K562 (cell line): ENCODE measurements around the gene C16orf92. TPM values are rescaled to one million over a fixed set of nuclear protein-coding genes. Genes with fewer than 3 reads are reported as not detected.

Experiments used
- ATAC-seq: fragments of 200-7000 bp; cut with Tn5 transposase; 3 replicates; pipeline ENCODE4 v1.9.1; 2020; ENCODE audit warnings: moderate library complexity
- BruUV-seq: library from RNA; stranded (reverse); fragments of 400-500 nt; replicated peaks from 2 replicates; lab custom pipeline; 2021; lab: Mats Ljungman, UMichigan
- CTCF ChIA-PET: fragments of 300-600 bp; formaldehyde crosslinking; extraction: SDS; loops from one replicate; lab custom pipeline; 2021; ENCODE audit warnings: low intra/inter-chr PET ratio; lab: Yijun Ruan, JAX
- POLR2A ChIA-PET: fragments of 300-600, 350-650 bp; sonication (Branson Sonifier 250); formaldehyde crosslinking; extraction: SDS; loops from one replicate; lab custom pipeline; 2021; ENCODE audit warnings: antibody characterized with exemption, inconsistent platforms; lab: Yijun Ruan, JAX
- DNase-seq, 4 experiments: peaks; one replicate each; pipeline versions ENCODE4 v3.0.0 to v3.0.0-alpha.2; 2011 to 2018; ENCODE audit warnings: low spot score in 3 of 4, mixed read lengths in 3 of 4; ENCODE audit errors: extremely low read depth in 1 of 4
- FAIRE-seq: peaks from 2 replicates; lab custom pipeline; 2011; peaks lifted over from hg19 to GRCh38; lab: Jason Lieb, UNC
- H2AFZ ChIP-seq: 2 replicates; pipeline ENCODE4 v1.6.0; 2011; ENCODE audit warnings: low read depth, low read length, control low read depth, inconsistent platforms
- H3K27ac ChIP-seq: fragments of 200-600 bp; 3 replicates; pipeline ENCODE4 v1.8.0; 2011; ENCODE audit warnings: low read depth, mild to moderate bottlenecking, control low read depth, inconsistent platforms, low read length, moderate library complexity, mixed read lengths; ENCODE audit errors: extremely low read depth
- H3K27me3 ChIP-seq, 2 experiments: fragments of 300-600 bp in 1 of 2; 2 replicates in 1 of 2; 3 replicates in 1 of 2; pipeline versions ENCODE4 v1.6.0 to v1.8.0; 2011; ENCODE audit warnings: inconsistent platforms in 2 of 2, low read length in 2 of 2, mild to moderate bottlenecking in 1 of 2, mixed read lengths in 1 of 2, moderate library complexity in 1 of 2; ENCODE audit not compliant: control insufficient read depth in 2 of 2, insufficient read depth in 2 of 2
- H3K36me3 ChIP-seq: fragments of 300-600 bp; 3 replicates; pipeline ENCODE4 v1.8.0; 2011; ENCODE audit warnings: mild to moderate bottlenecking, low read length, inconsistent platforms; ENCODE audit not compliant: control insufficient read depth, insufficient read depth
- H3K4me1 ChIP-seq, 2 experiments: fragments of 200-600 bp in 1 of 2; replicated peaks in 1 of 2; 2 replicates in 1 of 2; 3 replicates in 1 of 2; pipeline versions ENCODE4 v1.5.1 to v1.8.0; 2011; ENCODE audit warnings: inconsistent platforms in 2 of 2, low read length in 2 of 2, mild to moderate bottlenecking in 1 of 2, mixed read lengths in 1 of 2, moderate library complexity in 1 of 2; ENCODE audit not compliant: control insufficient read depth in 2 of 2, insufficient read depth in 2 of 2
- H3K4me2 ChIP-seq: 2 replicates; pipeline ENCODE4 v1.6.1; 2011; ENCODE audit warnings: low read length, control low read depth, inconsistent platforms, mixed read lengths; ENCODE audit not compliant: insufficient read depth
- H3K4me3 ChIP-seq: fragments of 200-600 bp; sonication (generic), shearing (Covaris generic); 2 replicates; pipeline ENCODE4 v1.5.1; 2016; ENCODE audit warnings: control low read depth, inconsistent platforms
- H3K79me2 ChIP-seq: fragments of 200-600 bp; 3 replicates; pipeline ENCODE4 v1.8.0; 2011; ENCODE audit warnings: low read length, inconsistent platforms; ENCODE audit not compliant: control insufficient read depth, insufficient read depth
- H3K9ac ChIP-seq, 2 experiments: 2 replicates each; pipeline versions ENCODE4 v1.6.0 to v1.6.1; 2011; ENCODE audit warnings: low read depth in 2 of 2, low read length in 2 of 2, control low read depth in 1 of 2, inconsistent platforms in 1 of 2, mild to moderate bottlenecking in 1 of 2, mixed read lengths in 1 of 2; ENCODE audit not compliant: insufficient read depth in 1 of 2
- H3K9me1 ChIP-seq: one replicate; pipeline ENCODE4 v1.6.0; 2011; ENCODE audit warnings: inconsistent platforms, mild to moderate bottlenecking, low read length, moderate library complexity; ENCODE audit not compliant: control insufficient read depth, insufficient read depth
- H3K9me3 ChIP-seq: replicated peaks from 2 replicates; pipeline ENCODE4 v1.5.1; 2011; ENCODE audit warnings: low read depth, low read length, inconsistent platforms; ENCODE audit not compliant: control insufficient read depth, insufficient read depth
- H4K20me1 ChIP-seq: replicated peaks from 2 replicates; pipeline ENCODE4 v1.6.1; 2011; ENCODE audit warnings: low read length, inconsistent platforms, mixed read lengths; ENCODE audit not compliant: control insufficient read depth, insufficient read depth
- JUNB ChIP-seq: fragments of 450-650 bp; formaldehyde crosslinking; conservative IDR thresholded peaks from 2 replicates; pipeline ENCODE4 v1.4.0; 2020; ENCODE audit warnings: mild to moderate bottlenecking
- POLR2AphosphoS5 ChIP-seq: IDR thresholded peaks from 2 replicates; pipeline ENCODE4 v1.6.1; 2011; ENCODE audit warnings: mild to moderate bottlenecking, low read depth, low read length, moderate library complexity; ENCODE audit not compliant: control insufficient read depth, insufficient read depth
- POLR2G ChIP-seq: fragments of 200-400 bp; formaldehyde crosslinking; IDR thresholded peaks from 2 replicates; pipeline ENCODE4 v1.6.1; 2017; ENCODE audit warnings: low read depth, mild to moderate bottlenecking, antibody characterized with exemption, low read length, moderate library complexity
- WGBS: fragments of 100-300 bp; shearing (Covaris generic); methylation state at CpG from one replicate; pipeline ENCODE4 v1.1.6; 2016; ENCODE audit warnings: low coverage, mixed read lengths; ENCODE audit not compliant: insufficient coverage; ENCODE audit errors: missing lambda C conversion rate; 5-methylcytosine and 5-hydroxymethylcytosine counted together
- in situ Hi-C: fragments of 300-500 bp; cut with MboI; formaldehyde crosslinking; loops from 4 replicates; pipeline ENCODE4 v1.15.0; 2018; ENCODE audit warnings: inconsistent platforms, mixed read lengths
- intact Hi-C: fragments of 100-400 bp; cut with micrococcal nuclease; formaldehyde crosslinking; loops from 2 replicates; pipeline ENCODE4 v1.14.2; 2022
- polyA plus RNA-seq, 8 experiments: library from polyadenylated mRNA; depleted of rRNA in 4 of 8; stranded (reverse) in 5 of 8; unstranded in 3 of 8; fragments of >200 nt; fragmentation: Nextera tagmentation in 2 of 8; fragmentation: Illumina TruSeq in 1 of 8; extraction: Ambion mirVana in 2 of 8; extraction: Trizol in 1 of 8; gene quantifications; 2 replicates each; pipeline versions ENCODE4 v1.2.1 to v1.2.3, GENCODE V29; 2011 to 2014; ENCODE audit warnings: inconsistent platforms in 1 of 8, missing spikeins in 1 of 8
- total RNA-seq, 7 experiments: library from RNA; depleted of rRNA in 6 of 7; stranded (reverse); fragments of >200 nt in 6 of 7; fragmentation: Illumina TruSeq in 2 of 7; extraction: Trizol in 2 of 7; gene quantifications; 2 replicates each; pipeline versions ENCODE4 v1.2.1 to v1.2.3, GENCODE V29; 2011 to 2021; ENCODE audit warnings: low replicate concordance in 1 of 7

Gene C16orf92
- total and polyA plus RNA-seq, 9 of the 15 experiments (the other 6 are each of a cell fraction or from before 2014, with no cell fraction given): not detected

- TF ChIP-seq POLR2AphosphoS5 (no peak), JUNB (no peak), POLR2G (peak; percentile 32; the same call in 1 of the 2 replicates)
- TF ChIP-seq, all 486 proteins: peak for 1
- ATAC-seq: no peak
- CTCF ChIA-PET: no interaction called here
- H3K9ac ChIP-seq: no peak overlapping the region
- peaks cover 0 to 77% of the 10 kb centered on the region in 2 experiments; a peak in 2 of 5 replicates for H3K4me1 ChIP-seq
- no peak for FAIRE-seq
- POLR2A ChIA-PET: interaction anchor here (0.6 to 0.9 kb wide), 3 partner anchors 64 to 305 kb away, joined by 3 to 4 read pairs (median 3); no protein-coding TSS in a partner anchor
- DNase-seq: no peak
- H4K20me1 ChIP-seq: peaks cover 5% of the 10 kb centered on the region; the same call in 1 of the 2 replicates
- H3K79me2 ChIP-seq: no peaks in the 10 kb centered on the region
- H3K4me2 ChIP-seq: no peak overlapping the region
- 38% methylated on average over 11 of the region's 11 CpGs for WGBS
- intact Hi-C loops (loop anchor here (5.0 kb wide), 1 partner anchor 145 kb away; the partner anchor contains the start of gene CDIPT), in situ Hi-C loops (no loop called here)
- H2AFZ ChIP-seq: no peak overlapping the region
- H3K36me3 ChIP-seq: peaks cover 9% of the 10 kb centered on the region; the same call in 1 of the 3 replicates
- no peak overlapping the region for H3K4me3 ChIP-seq
- no peaks in the 10 kb centered on the region for H3K9me3 ChIP-seq
- peaks cover 0 to 9% of the 10 kb centered on the region in 2 experiments; a peak in 3 of 5 replicates for H3K27me3 ChIP-seq
- H3K27ac ChIP-seq: no peak overlapping the region
- BruUV-seq: no TSS peak
- H3K9me1 ChIP-seq: no peaks in the 10 kb centered on the region
These were observed 15.6 kb upstream of the C16orf92 start for GRCh38 chr16:30007378-30007895.
